Tibial nerve (tissue), 4 donors: ENCODE data around the gene ARL17A.
"Not testable (repeated sequence)": the region's sequence is repeated elsewhere in the genome, so short reads cannot be mapped to it uniquely, and the experiment has no call there.

Experiments used
- EP300 ChIP-seq, 2 donors: sonication (generic); formaldehyde crosslinking; IDR thresholded peaks; one replicate each; pipeline ENCODE4 v1.6.1; 2017; ENCODE audit warnings: antibody characterized with exemption in 2 of 2, mild to moderate bottlenecking in 1 of 2
- POLR2A ChIP-seq, 2 donors: fragments of 450-650 bp; IDR thresholded peaks; one replicate each; pipeline ENCODE4 v1.6.1; 2017; ENCODE audit warnings: antibody characterized with exemption in 2 of 2, mild to moderate bottlenecking in 2 of 2, moderate library complexity in 2 of 2
- TF ChIP-seq, protein P1 (sequence below), 5 experiments: fragments of 200-600 bp in 3 of 5; fragments of 450-650 bp in 2 of 5; sonication (generic) in 3 of 5; IDR thresholded peaks; one replicate each; pipeline ENCODE4 v1.5.1; 2016 to 2019; ENCODE audit warnings: antibody characterized with exemption in 5 of 5, mild to moderate bottlenecking in 3 of 5, moderate library complexity in 2 of 5

- not testable (repeated sequence) for TF ChIP-seq POLR2A, EP300 (IDR thresholded peaks at IDR 0.05)
- TF ChIP-seq, protein P1, sequence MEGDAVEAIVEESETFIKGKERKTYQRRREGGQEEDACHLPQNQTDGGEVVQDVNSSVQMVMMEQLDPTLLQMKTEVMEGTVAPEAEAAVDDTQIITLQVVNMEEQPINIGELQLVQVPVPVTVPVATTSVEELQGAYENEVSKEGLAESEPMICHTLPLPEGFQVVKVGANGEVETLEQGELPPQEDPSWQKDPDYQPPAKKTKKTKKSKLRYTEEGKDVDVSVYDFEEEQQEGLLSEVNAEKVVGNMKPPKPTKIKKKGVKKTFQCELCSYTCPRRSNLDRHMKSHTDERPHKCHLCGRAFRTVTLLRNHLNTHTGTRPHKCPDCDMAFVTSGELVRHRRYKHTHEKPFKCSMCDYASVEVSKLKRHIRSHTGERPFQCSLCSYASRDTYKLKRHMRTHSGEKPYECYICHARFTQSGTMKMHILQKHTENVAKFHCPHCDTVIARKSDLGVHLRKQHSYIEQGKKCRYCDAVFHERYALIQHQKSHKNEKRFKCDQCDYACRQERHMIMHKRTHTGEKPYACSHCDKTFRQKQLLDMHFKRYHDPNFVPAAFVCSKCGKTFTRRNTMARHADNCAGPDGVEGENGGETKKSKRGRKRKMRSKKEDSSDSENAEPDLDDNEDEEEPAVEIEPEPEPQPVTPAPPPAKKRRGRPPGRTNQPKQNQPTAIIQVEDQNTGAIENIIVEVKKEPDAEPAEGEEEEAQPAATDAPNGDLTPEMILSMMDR (IDR thresholded peaks at IDR 0.05) = not testable (repeated sequence)
These were observed 31.8 kb upstream of the ARL17A start for GRCh38 chr17:46611304-46611703.
